Neural progenitor cell (in vitro differentiated cells): ENCODE measurements around the gene MVD.

ENCODE experiments used
- CTCF ChIP-seq: fragments of 200-600 bp; sonication (generic); IDR thresholded peaks from 2 replicates; pipeline ENCODE4 v1.5.1; 2017; ENCODE audit warnings: antibody characterized with exemption, mild to moderate bottlenecking
- EZH2 ChIP-seq: fragments of 200-600 bp; sonication (generic); IDR thresholded peaks from 2 replicates; pipeline ENCODE4 v1.6.1; 2017; ENCODE audit warnings: antibody characterized with exemption, mild to moderate bottlenecking, moderate library complexity
- EZH2phosphoT487 ChIP-seq: fragments of 200-600 bp; sonication (generic); IDR thresholded peaks from 2 replicates; pipeline ENCODE4 v1.6.1; 2017; ENCODE audit warnings: antibody characterized with exemption

- TF ChIP-seq CTCF = no peak
- no peak for TF ChIP-seq EZH2
- TF ChIP-seq EZH2phosphoT487 = no peak
These were observed 10.2 kb downstream of the MVD start for GRCh38 chr16:88652762-88653063.
